SKM-1 treated with dmso at 0.1 percent for 144 hours (cell line): ENCODE data around the gene CCL7.
A peak's percentile ranks its signal among the peaks of the same experiment; 100 is the strongest.
"Not testable (repeated sequence)": the region's sequence is repeated elsewhere in the genome, so short reads cannot be mapped to it uniquely, and the experiment has no call there.

Experiments used
- DNase-seq: peaks from one replicate; lab custom pipeline; 2025; ENCODE audit not compliant: unreplicated experiment; lab: John Stamatoyannopoulos, UW

CCL7 gene

DNA sequence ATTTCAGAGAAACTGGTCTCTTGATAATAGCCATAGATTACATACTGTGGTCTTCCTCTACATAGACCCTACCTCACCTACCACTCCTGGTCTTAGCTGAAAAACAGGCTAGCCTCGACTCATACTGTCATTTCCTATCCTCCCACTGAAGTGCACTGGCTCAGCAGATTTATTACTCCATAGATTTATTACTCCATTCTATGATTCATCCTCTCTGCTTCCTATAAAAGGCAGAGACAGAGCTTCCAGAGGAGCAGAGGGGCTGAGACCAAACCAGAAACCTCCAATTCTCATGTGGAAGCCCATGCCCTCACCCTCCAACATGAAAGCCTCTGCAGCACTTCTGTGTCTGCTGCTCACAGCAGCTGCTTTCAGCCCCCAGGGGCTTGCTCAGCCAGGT, at the start of gene CCL7:
Gene CCL7, plus strand, starts transcription at position 253 of the 400 bp plus-strand sequence. Its CDS starts 70 bp downstream, at position 323.
- DNase-seq: no peak

DNA sequence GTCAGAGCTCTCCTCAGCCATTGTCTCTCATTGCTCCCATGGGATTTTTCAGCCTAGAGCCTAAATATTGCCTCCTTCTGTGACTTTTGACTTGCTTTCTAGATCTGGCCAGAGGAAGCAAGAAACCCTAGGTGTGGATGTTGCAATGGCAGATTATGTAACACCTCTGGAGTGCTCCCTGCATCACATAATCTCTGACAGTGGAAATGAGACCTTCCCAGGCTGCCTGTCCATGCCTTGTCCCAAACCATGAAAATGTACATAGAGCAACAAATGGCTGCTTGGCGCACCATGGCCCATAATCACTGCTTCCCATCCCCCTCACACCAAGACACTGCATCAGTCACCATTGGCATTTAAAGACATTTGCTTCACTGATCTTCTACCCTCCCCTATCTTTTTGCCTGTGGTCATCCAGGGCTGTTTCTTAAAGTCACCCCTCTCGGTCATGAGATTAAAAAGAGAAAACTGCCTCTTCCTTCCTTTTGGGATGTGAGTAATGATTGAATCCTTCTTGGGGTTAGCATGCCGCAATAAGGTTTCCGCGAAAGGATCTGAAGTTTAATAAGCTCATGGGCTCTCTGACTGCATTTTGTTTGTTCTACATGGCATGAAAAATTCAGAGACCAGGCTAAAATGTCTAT, 49.1 kb upstream of the CCL7 start:
- no peak for DNase-seq

DNA sequence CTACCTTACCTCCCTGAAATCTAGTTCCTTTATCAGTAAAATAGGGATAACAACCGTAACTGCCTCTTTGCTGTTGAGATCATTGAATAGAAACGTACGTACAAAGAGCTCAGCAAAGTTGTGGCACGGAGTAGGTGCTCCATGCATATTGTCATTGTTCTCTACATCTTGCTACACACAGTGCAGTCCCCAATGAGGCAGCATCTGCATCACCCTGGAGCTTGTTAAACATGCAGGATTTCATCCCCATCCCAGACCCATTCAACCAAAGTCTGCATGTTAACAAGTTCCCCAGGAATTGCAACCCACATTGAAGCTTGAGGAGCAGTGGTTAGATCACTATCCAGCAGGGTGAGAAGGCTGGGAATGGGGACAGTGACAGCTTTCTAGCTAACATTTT, 48.6 kb upstream of the CCL7 start:
- DNase-seq: no peak

DNA sequence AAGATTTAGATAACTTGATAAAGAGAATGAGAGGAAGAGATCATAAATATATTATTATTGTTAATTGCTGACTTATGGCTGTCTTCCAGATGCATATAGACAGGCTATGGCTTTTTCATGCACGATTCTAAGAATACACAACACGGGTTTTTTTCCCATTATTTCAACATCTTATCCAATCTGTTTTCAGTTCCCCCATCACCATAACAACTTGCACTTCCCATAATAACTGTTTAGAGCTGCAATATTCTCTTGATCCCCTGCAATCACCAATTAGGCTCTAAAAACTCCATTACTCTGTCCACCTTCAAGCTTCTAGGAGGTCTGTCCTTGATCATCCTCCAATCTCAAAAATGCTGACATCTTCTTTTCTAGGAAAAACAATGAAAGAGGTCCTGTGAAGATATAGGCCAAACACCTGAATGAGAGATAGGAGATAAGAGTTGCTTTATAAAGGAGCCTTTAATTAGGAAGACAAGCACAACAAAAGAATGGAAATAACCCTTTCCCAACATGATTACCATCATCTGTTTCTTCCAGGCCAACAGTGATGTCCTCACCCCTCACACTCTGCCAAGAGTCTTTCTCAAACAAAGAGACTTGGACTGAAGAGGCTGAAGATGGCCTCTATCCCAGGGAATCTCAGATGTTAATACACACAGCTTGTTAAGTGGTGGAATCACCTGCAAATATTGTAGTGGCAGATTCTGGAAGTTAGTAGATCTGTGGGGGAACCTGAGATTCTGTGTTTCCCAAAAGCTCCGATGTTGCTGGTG, 47.1 kb upstream of the CCL7 start:
- DNase-seq: no peak

DNA sequence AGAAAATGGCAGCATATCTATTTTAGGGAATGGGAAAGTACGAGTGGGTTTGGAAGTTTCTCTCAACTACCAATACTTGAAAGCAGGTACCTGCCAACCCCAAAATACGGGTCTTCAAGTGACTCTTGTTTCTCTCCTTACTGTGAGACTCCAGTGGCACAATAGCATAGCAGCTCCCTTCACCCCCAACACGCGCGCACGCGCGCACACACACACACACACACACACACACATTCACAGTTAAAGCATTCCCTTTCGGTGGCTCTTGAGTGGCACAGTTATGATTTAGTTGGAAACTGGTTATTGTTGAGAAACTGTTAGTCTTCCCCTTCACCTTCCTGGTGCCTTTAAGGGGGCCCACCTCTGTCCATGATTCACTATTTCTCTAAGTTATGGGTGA, 45.0 kb upstream of the CCL7 start:
- no peak for DNase-seq

DNA sequence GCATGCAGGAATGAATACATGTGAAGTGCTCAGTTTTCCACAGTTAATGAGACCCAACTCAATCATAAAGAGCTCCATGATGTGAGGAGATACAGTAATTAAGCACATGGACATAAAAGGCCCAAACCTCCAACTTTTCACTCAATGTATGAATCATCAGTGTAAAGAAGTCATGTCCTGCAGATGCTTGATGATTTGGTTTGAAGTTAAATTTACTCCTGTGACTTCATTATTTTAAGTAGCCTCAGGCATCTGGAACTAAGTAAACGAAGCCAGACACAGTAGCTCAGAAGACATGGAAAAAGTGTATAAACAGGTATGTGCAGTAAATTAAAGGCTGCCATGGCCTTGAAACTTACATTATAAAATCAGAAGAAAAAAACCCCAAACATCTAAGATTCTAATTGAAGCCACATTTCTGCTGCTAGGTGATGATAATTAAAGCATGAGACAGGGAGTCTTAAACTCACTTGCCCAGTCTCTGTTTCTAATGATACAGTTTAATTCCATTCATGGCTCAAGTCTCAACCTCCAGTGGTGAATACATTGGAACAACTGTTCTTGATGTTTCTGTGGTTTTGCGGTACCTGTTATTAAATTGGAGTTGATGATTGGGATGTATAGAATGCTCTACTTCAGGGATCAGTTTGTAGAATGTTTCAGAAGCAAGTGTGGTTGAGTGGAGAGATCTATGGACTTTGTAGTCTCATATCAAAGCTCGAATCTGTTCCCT, 43.8 kb upstream of the CCL7 start:
- no peak for DNase-seq

DNA sequence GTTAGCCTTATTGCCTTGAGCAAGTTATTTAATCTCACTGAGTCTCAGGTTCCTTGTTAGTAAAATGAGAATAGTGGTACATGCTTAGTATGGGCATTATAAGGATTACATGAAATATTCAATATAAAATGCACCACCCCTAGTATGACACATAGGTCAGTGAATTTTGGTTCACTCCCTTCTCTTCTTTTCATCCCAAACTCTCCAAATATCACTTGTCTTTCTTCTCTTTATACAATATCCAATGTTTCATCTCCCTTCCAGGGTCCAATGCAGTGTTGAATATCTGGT, 43.3 kb upstream of the CCL7 start:
- DNase-seq: no peak

DNA sequence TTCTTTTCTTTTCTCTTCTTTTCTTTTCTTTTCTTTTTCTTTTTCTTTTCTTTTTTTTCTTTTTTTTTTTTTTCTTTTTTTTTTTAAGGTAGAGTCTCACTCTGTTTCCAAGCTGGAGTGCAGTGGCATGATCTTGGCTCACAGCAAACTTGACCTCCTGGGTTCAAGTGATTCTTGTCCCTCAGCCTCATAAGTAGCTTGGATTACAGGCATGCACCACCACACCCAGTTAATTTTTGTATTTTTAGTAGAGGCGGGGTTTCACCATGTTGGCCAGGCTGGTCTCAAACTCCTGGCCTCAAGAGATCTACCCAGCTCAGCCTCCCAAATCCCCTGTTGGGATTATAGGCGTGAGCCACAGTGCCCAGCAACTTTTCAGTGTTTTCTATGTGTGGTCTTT, 42.7 kb upstream of the CCL7 start:
- DNase-seq: not testable (repeated sequence)

DNA sequence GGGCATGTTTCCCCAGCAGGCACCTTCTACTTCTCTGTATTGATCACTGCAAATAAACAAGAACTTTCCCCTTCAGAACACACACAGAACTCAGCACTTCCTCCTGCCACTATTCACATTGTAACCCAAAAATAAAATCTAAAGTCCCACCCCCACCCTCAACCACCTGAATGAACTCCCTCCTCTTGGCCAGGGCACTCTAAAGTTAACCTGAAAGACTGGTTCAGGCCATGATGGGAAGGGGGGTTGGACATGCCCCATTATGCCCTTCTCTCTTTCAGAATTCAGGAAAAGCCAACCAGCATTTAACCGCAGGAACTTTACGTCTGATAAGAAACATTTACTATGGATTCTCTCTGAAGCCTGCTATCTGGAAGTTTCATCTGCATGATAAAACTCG, 42.3 kb upstream of the CCL7 start:
- no peak for DNase-seq

DNA sequence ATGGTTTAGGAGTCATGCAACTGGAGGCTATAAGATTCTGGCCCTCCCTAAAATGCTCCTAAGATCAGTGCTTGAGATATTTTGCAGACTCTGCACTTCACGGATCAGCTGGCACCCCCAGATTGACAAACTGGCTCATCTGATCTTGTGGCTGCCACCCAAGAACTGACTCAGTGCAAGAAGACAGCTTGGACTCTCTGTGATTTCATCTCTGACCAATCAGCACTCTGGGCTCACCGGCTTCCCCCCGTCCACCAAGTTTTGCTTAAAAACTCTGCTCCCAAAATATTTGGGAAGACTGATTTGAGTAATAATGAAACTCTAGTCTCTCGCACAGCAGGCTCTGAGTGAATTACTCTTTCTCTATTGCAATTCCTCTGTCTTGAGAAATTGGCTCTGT, 41.2 kb upstream of the CCL7 start:
- no peak for DNase-seq

DNA sequence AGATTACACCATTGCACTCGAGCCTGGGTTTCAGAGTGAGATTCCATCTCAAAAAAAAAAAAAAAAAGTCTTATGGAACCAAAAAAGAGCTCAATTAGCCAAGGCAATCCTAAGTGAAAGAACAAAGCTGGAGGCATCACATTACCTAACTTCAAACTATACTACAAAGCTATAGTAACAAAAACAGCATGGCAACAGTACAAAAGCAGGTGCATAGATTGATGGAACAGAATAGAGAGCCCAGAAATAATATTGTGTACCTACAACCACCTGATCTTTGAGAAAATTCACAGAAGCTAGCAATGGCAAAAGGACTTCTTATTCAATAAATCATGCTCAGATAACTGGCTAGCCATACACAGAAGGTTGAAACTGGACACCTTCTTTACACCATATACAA, 39.7 kb upstream of the CCL7 start:
- DNase-seq: no peak

DNA sequence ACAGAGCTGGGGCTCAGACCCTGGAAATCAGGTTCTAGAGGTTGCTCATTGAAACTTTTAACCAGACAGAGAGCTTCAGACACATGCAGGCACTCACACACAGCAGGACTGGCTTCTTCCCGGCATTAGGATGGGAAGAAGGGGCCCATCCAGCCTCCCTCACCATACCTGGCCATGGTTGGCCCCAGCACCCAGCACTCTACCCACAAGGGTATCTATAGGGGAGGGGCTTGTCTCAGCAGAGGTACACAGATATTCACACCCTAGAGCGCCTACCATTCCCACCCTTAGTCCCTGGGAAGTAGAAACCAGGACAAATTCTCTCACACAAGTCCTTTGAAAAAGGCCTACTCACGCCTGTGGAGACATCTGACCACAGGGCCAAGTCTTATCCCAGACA, 35.4 kb upstream of the CCL7 start:
- DNase-seq: no peak

DNA sequence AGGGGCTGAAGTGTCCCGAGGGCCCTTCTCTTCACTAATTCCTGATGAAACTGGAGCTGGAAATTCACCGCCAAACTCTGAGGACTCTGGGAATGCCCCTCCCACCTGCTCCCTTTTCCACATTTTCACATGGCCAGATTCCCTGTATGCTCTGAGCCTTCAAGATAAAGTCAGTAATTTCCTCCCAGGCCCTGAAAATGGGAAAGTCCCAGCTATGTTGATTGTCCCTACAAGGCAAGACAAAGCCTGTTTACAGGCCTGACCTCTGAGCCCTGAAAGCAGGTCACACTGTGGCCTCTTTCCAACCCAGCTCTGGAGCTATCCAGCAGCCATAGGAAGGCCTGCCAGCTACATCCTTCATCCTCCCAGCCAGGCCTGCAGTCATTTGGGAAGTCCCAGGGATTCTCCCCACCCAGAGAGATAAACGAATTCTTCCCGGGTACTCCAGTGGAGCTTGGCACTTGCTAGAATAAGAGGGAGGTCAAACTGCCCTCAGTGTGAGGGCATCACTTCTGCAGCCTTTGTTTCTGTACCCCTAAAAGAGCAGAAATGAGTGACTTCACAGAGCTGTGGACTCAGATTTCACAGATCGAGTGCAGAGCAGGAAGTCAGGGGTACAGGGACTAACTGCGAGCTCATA, 34.5 kb upstream of the CCL7 start:
- DNase-seq: no peak

DNA sequence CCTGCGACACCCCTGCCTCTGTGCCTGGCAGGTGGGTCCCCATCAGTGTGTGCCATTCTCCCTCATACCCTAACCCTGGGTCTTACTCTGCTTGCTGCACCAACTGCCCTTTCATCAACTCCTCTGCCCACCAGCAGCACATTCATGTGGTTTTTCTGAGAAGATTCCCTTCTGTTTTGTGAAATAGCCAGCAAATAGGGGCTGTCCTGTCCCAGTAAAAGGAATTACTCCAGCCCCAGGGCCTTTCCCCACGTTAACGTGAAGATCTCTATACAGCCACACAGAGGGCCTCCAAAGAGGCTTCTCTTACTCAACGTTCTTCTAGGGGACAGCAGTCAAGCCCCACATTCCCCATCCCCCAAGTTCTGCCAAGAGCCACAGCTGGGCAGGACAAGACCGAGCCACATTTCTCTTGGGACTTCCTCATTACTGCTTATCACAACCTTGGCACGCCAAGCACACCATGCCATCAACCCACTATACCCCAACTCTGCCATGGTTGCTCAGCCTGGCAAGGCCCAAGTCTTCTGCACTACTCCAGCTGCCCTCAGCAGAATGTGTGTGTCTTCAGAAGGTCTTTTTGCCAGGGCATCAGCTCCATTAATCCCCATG, 33.6 kb upstream of the CCL7 start:
- no peak for DNase-seq

DNA sequence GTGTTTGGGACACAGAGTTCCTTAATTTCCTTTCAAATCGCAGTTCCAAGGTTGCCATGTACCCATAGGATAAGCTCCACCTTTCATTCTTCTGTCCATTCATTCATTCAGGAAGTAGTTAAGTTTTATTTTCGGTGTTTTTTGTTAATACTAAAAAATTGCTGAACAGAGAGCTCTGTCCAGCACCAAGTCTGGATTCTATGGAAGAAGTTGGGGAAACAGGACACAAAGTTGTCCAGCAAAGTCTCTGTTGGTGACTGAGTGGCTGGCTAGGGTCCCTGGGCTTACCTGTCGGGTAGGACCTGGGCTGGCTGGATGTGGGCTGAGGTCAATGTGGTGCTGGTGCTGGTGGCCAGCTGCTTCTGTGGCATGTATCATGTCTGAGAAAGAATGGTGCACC, 32.6 kb upstream of the CCL7 start:
- no peak for DNase-seq

DNA sequence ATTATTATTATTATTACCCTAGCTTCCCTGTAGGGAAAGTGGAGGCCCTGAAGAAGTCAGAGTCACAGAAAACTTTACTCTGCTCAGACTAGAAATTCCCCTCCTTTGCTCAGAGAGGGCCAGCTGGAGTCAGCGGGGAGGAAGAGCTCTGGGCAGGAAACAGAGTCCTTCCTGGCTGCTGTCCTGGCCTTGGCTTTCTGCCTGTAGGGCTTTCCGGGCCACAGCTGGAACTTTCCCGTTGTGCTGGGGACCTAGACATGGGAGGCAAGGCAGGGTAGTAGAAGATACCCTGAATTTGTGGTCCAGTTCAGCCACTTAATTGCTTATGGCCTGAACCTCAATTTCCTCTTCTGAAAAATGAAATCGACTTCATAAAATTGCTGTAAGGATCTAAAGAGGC, 29.0 kb upstream of the CCL7 start:
- DNase-seq: no peak

DNA sequence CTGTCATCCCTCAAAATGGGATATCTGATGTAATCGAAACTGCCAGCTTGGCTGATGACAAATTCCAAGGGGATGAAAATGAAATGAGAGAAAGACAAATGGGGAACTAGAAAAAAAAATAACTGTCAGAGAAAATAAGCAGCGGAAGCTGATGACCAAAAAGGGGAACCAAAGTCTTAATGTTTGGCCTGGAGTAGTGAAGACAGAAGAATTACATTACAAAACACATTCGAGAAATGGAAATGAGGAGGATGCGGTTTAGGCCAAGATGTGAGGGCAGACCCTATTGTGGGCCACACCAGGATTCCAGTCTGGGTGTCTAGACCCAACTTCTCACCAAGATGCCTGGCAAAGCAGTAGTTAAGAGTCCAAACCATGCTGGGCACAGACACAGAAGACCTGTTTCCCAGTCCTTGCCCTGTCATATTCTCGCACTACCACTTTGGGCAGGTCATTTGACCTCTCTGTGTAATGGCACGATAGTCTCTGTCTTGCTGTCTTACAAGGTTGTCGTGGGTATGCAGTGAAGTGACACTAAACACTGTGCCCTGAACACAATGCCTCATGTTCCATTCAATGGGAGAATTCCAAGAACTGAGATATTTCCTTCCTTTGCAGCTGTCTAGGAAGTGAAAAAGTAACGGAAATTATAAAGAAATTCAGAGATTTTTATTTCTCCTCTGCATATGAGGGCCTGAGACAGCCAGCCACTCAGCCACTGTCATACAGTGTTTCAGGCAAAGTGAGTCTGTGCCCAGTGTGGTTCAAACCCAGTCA, 27.2 kb upstream of the CCL7 start:
- peak; percentile 92 for DNase-seq

DNA sequence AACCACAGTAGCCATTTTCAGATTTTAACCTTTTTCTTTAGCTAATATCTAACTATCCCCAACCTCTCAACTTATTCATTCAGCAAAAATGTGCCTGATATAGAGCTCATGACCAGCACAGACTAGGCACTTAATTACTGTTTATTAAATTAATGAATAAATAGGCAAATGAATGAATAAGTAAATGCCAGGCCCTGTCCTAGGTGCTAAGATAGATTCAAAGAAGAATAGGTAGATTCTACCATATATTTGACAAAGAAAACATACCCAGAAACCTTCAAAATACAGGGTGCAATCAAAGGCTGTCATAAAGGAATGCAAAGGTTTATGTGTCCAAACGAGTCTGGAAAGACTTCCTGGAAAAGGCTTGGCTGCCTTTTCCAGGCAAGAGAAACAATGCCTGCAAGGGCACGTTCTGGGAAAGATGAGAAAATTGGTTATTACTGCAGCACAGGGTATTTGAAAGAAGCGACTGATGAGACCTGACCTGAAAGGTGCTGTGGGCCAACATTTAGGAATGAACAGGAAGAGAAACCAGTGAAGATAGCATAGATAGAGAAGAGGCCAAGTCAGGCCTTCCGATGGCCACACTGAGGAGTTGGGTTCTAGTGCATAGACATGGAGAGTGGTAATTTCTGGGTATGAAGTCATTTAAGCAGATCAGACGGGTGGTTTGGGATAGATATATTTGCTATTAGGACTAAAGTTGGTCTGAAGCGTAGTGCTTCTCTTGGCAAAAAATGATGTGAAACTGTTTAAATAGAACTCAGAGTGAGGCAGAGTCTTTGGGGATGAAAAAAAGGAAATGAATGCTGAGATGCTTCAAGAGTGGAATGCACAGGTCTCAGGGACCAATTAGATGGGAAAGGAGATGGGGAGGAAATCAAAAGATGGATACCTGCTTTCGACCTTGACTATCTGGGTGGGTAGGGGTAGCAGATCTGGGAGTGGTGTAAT, 26.4 kb upstream of the CCL7 start:
- no peak for DNase-seq

DNA sequence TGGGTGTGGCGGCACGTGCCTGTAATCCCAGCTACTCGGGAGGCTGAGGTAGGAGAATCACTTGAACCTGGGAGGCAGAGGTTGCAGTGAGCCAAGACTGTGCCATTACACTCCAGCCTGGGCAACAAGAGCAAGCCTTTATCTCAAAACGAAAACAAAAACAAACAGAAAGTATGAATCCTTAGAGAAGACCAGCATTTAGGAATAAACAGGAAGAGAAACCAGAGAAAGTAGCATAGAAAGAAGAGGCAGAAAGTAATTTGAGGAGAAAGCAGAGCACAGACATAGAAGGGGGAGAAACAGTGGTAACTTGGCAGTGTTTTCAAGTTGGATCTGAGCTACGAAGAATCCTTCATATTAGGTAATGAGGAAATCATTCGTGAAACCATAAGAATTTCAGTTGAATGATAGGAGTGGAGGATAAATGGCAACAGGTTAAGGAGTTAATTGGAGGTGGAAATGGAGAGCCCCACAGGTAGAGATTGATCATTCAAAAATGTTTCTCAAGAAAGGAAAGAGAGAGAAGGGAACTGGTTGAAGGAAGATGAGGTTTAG, 24.6 kb upstream of the CCL7 start:
- DNase-seq: no peak
